ENCODE measurements around the gene ANO3. TPM values are rescaled to one million over a fixed set of nuclear protein-coding genes. Genes with fewer than 3 reads are reported as not detected.

The ANO3 gene
- total and polyA plus RNA-seq, 4 donors, result under 0.01 to 2.0 (median 0.40) TPM

DNA sequence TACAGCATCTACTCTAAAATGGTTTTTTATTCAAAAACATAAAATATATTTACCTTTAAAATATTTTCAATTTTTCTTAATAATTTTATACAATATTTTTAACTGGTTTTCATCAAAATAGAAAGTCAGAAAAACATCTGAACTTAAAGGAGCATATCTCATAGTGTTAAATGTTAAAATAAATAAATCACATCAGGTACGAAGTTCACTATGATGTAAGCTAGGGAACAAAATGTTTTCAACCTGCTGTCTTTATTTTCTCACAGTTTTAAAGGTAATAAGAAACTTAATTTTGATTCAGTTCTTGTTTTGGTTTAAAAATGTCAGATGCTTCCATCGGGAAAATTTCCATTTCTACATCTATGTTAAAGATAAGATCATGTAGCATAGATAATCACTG, 142.5 kb downstream of the ANO3 start:
- Histone ChIP-seq H3K9me3 (ENCODE audit: control insufficient read depth in 4 of 4, low read length in 3 of 4) (no peaks in the 10 kb centered on the region), H3K4me3 (ENCODE audit: low read depth in 1 of 3, low read length in 3 of 3) (no peak overlapping the region), H3K27me3 (ENCODE audit: control insufficient read depth in 4 of 4, insufficient read depth in 4 of 4, low read length in 3 of 4) (no peaks in the 10 kb centered on the region), H3K36me3 (ENCODE audit: control insufficient read depth in 4 of 4, insufficient read depth in 3 of 4, low read depth in 1 of 4, low read length in 3 of 4) (no peaks in the 10 kb centered on the region), H3K27ac (ENCODE audit: low read depth in 1 of 2, low read length in 2 of 2) (no peak overlapping the region), H3K4me1 (ENCODE audit: control insufficient read depth in 4 of 4, insufficient read depth in 4 of 4, low read length in 3 of 4) (no peaks in the 10 kb centered on the region), H3K9ac (ENCODE audit: low read depth in 1 of 2, low read length in 2 of 2) (no peak overlapping the region)
- TF ChIP-seq, protein P1, sequence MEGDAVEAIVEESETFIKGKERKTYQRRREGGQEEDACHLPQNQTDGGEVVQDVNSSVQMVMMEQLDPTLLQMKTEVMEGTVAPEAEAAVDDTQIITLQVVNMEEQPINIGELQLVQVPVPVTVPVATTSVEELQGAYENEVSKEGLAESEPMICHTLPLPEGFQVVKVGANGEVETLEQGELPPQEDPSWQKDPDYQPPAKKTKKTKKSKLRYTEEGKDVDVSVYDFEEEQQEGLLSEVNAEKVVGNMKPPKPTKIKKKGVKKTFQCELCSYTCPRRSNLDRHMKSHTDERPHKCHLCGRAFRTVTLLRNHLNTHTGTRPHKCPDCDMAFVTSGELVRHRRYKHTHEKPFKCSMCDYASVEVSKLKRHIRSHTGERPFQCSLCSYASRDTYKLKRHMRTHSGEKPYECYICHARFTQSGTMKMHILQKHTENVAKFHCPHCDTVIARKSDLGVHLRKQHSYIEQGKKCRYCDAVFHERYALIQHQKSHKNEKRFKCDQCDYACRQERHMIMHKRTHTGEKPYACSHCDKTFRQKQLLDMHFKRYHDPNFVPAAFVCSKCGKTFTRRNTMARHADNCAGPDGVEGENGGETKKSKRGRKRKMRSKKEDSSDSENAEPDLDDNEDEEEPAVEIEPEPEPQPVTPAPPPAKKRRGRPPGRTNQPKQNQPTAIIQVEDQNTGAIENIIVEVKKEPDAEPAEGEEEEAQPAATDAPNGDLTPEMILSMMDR (IDR thresholded peaks at IDR 0.05; ENCODE audit: low read depth, low read length, missing input control), result no peak
- no peak for TF ChIP-seq EGR1 (IDR thresholded peaks at IDR 0.05; ENCODE audit: low read depth in 2 of 2)
- TF ChIP-seq RXRA (IDR thresholded peaks at IDR 0.05), result no peak
- peak; percentile 41 to 82 for TF ChIP-seq HNF4A (conservative IDR thresholded peaks at IDR 0.05)
- TF ChIP-seq GABPA (IDR thresholded peaks at IDR 0.05 in 1 of 2, conservative IDR thresholded peaks at IDR 0.05 in 1 of 2), result no peak
- TF ChIP-seq SP1 (IDR thresholded peaks at IDR 0.05), result no peak
- DNase-seq (ENCODE audit: low spot score), result no peak
- WGBS, result 33% methylated on average over 2 of the region's 2 CpGs

DNA sequence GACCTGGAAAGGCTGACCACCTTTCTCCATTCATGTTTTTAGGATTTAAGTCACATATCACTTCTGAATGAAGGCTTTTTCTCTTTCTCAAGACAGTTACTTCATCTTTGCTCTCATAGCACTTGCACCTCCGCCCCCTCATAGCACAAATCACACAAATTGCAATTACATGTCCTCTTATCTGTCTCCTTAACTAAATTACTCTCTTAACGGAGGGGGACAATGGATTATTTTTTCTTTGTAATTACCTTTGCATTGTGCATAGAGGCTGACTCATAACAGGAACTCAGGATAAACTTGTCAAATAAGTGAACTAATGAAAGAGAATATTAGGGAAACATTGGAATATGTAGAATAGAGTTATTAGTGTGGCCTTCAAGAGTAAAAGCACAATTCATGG, 145.5 kb downstream of the ANO3 start:
- DNase-seq (ENCODE audit: low spot score), result no peak
- H3K36me3 ChIP-seq (ENCODE audit: control insufficient read depth in 4 of 4, insufficient read depth in 3 of 4, low read depth in 1 of 4, low read length in 3 of 4), result no peaks in the 10 kb centered on the region
- H3K27ac ChIP-seq (ENCODE audit: low read depth in 1 of 2, low read length in 2 of 2), result no peak overlapping the region
- TF ChIP-seq, protein P2, sequence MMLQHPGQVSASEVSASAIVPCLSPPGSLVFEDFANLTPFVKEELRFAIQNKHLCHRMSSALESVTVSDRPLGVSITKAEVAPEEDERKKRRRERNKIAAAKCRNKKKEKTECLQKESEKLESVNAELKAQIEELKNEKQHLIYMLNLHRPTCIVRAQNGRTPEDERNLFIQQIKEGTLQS (IDR thresholded peaks at IDR 0.05), result no peak
- TF ChIP-seq FOXA1 (IDR thresholded peaks at IDR 0.05) (no peak), SP1 (IDR thresholded peaks at IDR 0.05) (no peak), EGR1 (IDR thresholded peaks at IDR 0.05; ENCODE audit: low read depth in 2 of 2) (no peak), TAF1 (conservative IDR thresholded peaks at IDR 0.05) (no peak), GABPA (IDR thresholded peaks at IDR 0.05 in 1 of 2, conservative IDR thresholded peaks at IDR 0.05 in 1 of 2) (no peak), YY1 (IDR thresholded peaks at IDR 0.05) (no peak), FOXA2 (IDR thresholded peaks at IDR 0.05) (no peak), HNF4G (IDR thresholded peaks at IDR 0.05) (no peak), RXRA (IDR thresholded peaks at IDR 0.05) (no peak), RAD21 (IDR thresholded peaks at IDR 0.05) (no peak), HNF4A (conservative IDR thresholded peaks at IDR 0.05) (no peak), JUND (IDR thresholded peaks at IDR 0.05) (no peak)
- TF ChIP-seq, protein P3, sequence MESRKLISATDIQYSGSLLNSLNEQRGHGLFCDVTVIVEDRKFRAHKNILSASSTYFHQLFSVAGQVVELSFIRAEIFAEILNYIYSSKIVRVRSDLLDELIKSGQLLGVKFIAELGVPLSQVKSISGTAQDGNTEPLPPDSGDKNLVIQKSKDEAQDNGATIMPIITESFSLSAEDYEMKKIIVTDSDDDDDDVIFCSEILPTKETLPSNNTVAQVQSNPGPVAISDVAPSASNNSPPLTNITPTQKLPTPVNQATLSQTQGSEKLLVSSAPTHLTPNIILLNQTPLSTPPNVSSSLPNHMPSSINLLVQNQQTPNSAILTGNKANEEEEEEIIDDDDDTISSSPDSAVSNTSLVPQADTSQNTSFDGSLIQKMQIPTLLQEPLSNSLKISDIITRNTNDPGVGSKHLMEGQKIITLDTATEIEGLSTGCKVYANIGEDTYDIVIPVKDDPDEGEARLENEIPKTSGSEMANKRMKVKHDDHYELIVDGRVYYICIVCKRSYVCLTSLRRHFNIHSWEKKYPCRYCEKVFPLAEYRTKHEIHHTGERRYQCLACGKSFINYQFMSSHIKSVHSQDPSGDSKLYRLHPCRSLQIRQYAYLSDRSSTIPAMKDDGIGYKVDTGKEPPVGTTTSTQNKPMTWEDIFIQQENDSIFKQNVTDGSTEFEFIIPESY (IDR thresholded peaks at IDR 0.05), result no peak
- TF ChIP-seq, protein P1 (IDR thresholded peaks at IDR 0.05; ENCODE audit: low read depth, low read length, missing input control), result no peak
- TF ChIP-seq, protein P4, sequence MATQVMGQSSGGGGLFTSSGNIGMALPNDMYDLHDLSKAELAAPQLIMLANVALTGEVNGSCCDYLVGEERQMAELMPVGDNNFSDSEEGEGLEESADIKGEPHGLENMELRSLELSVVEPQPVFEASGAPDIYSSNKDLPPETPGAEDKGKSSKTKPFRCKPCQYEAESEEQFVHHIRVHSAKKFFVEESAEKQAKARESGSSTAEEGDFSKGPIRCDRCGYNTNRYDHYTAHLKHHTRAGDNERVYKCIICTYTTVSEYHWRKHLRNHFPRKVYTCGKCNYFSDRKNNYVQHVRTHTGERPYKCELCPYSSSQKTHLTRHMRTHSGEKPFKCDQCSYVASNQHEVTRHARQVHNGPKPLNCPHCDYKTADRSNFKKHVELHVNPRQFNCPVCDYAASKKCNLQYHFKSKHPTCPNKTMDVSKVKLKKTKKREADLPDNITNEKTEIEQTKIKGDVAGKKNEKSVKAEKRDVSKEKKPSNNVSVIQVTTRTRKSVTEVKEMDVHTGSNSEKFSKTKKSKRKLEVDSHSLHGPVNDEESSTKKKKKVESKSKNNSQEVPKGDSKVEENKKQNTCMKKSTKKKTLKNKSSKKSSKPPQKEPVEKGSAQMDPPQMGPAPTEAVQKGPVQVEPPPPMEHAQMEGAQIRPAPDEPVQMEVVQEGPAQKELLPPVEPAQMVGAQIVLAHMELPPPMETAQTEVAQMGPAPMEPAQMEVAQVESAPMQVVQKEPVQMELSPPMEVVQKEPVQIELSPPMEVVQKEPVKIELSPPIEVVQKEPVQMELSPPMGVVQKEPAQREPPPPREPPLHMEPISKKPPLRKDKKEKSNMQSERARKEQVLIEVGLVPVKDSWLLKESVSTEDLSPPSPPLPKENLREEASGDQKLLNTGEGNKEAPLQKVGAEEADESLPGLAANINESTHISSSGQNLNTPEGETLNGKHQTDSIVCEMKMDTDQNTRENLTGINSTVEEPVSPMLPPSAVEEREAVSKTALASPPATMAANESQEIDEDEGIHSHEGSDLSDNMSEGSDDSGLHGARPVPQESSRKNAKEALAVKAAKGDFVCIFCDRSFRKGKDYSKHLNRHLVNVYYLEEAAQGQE (IDR thresholded peaks at IDR 0.05), result no peak
- TF ChIP-seq, protein P5, sequence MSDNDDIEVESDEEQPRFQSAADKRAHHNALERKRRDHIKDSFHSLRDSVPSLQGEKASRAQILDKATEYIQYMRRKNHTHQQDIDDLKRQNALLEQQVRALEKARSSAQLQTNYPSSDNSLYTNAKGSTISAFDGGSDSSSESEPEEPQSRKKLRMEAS (IDR thresholded peaks at IDR 0.05), result no peak
- no peak overlapping the region for H3K9ac ChIP-seq (ENCODE audit: low read depth in 1 of 2, low read length in 2 of 2)
- 73% methylated on average over 2 of the region's 2 CpGs for WGBS
- no peaks in the 10 kb centered on the region for H3K27me3 ChIP-seq (ENCODE audit: control insufficient read depth in 4 of 4, insufficient read depth in 4 of 4, low read length in 3 of 4)
- no peaks in the 10 kb centered on the region for H3K4me1 ChIP-seq (ENCODE audit: control insufficient read depth in 4 of 4, insufficient read depth in 4 of 4, low read length in 3 of 4)
- H3K9me3 ChIP-seq (ENCODE audit: control insufficient read depth in 4 of 4, low read length in 3 of 4), result no peaks in the 10 kb centered on the region
- H3K4me3 ChIP-seq (ENCODE audit: low read depth in 1 of 3, low read length in 3 of 3), result no peak overlapping the region
